GM18858 (cell line): ENCODE results near the gene LSAMP.
"Not testable (repeated sequence)": the region's sequence is repeated elsewhere in the genome, so short reads cannot be mapped to it uniquely, and the experiment has no call there.

Source experiments
- ATAC-seq: cut with Tn5 transposase; IDR thresholded peaks from one replicate; pipeline ENCODE4 v1.9.1; 2021; ENCODE audit not compliant: unreplicated experiment

Gene LSAMP

DNA sequence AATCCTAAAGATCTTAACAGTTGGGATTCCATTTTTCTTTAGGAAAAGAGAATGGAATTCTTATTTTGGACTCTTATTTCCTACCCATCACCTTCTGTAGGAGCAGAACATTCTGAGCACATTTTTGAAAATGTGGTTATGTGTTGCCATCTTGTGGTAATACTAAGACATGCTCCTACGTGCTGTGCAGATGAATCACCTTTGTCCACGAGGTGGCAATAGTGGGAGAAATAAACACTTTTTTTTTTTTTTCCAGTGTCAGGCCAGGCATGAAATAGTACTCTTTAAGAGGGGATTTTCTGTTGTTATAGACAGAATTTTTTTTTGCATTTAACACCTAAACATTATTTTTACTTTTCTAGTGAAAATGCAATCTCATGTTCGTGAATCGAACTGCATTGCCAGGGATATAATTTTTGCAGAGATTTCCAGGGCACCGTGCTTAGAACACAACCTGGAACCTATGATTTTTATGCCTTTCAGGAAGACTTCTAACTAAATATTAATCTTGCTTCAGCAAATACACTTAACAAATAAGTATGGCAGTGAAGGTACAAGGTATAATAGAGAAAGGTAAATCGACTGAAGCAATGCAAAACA lies 625.4 kb downstream of the LSAMP start:
- ATAC-seq = peak; percentile 94

DNA sequence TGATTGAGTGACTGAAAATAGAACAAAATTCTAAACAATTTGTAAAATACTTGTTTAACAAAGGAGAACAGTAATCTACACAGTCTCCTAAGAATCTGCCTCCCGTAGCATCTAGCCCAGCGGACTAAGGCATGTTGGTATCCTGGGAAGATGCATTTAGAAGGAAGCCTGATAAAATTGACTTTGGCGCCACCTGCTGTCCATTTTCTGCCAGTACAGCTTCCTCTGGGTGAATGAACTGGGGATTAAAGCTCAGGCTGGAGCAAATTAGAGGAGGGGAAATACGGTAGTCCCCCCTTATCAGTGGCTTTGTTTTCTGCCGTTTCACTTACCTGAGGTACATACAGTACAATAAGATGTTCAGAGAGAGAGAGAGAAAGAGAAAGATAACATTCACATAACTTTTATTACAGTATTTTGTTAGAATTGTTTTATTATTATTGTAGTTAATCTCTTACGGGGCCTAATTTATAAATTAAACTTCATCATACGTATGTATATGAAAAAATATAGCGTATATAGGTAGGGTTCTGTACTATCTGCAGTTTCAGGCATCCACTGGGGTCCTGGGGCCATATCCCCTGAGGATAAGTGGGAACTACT lies 630.4 kb downstream of the LSAMP start:
- no peak for ATAC-seq

DNA sequence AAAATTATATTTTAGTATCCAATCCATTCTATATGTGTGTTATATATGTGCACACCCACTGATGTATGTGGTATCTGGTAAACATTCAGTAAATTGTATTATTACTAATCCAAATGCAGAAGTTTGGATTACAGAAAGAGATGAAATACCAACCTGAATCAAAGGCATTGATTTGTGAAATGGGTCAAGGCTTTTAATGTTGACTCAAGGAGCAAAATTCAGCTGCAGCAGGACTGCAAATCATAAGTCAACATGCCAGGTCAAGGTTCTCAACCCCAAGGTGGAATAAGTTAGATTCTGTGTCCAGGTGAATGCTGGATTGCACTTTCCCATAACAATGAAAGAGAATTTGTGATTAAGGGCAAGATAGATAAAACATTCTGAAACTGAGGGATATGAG lies 631.3 kb downstream of the LSAMP start:
- ATAC-seq = no peak

DNA sequence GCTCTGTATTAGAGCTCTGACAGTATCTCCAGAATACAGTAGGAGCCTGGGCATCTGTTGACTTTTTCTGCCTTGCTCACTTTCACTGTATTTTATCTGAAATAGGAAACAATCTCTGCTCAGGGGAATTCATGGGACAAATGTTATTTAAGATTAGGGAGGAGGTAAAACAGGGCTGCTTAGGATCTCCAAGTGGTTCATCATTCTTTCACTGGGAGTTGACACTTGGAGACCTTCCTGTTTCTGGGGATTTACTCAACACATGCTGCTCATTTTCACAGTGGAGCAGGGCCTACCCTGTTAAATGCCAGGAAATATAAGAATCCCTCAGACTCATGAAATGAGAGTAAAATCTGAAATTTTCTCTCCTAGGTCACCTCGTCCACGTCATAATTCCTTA lies 636.5 kb downstream of the LSAMP start:
- ATAC-seq = no peak

DNA sequence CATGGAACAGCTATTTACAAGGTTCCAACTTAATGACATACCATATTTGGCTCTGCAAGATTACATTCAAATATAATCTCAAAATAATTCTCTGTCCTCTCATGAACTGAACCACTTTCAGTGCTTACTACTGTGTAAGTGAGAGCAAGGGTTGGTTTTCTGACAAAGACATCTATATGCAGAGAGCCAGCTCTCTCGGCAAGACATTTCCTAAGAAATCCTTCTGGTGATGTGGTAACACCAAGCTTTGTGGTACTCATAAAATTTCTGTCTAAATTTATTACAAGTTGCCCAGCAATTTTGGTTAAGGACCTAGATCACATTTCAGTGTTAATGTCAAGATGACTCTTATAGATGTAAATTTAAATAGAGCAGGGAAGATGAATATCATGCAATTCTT lies 637.0 kb downstream of the LSAMP start:
- no peak for ATAC-seq

DNA sequence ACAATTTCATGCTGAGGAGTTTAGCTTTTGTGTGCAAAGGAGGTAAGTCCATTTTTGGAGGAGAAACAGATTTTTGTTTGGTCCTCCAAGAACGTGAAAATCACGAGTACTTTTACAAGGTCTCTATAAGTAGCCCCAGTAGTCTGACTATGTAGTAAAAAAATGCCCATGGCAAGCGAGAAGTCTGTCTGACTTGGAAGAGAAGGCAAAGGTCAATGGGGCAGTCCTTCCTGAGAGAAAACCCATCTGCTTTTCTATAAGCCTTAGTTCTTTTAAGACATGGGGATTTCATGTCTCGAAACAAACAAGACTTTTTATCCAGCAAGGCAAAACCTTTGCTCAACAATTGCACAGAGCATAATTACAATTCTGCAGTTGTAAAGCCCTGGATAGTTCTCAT lies 638.8 kb downstream of the LSAMP start:
- no peak for ATAC-seq

DNA sequence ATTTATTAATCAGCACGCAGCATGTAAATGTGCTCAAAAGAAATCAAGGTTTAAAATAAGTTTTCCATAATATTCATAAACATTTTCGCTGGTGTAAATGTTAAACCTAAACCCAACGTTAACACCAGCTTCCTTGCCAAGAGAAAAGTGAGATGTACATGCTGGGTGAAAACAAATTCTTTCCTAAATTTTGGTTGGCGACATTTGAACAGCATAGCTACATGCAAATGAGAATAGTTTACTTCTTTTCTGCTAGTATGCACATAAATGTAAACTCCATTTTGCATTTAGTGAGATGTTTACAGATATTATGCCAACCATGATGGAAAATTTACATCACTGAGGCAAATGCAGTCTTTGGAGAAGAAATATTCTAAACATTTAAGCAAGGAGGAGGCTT lies 639.8 kb downstream of the LSAMP start:
- ATAC-seq = no peak

DNA sequence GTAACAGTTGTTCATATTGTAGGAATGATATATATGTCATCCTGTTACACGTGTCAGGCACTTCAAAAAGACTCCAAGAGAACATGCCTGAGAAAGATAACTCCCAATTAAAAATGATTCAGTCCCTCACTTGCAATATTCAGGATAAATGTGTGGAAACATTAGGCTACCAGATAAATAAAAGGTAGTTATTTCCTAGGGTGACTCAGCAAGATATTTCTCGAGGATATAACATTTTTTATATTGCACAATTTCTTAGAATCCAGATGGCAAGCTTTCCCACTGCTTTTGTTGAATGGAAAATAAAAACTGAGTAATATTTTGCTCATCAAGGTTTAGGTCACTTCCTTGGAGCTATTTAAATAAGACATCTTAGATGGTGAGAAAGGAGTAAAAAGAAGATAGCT lies 640.6 kb downstream of the LSAMP start:
- ATAC-seq = no peak

DNA sequence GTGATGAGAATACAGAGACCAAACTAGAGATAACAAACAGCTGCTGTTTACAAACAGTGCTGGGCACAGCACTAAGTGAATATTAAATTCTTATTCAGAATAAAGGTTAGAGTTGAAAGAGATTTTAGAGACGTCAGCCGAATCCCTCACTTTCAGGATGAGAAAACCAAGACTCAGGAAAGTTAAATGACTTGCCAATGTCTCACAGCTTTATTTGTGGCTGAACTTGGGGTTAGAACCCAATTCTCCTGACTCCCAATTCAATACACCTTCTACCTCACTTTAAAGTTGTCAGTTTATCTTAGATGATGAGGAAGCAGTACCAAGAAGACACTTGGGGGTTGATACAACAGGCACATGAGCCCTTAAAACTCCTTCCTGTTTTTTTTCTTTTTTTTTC lies 641.1 kb downstream of the LSAMP start:
- no peak for ATAC-seq

DNA sequence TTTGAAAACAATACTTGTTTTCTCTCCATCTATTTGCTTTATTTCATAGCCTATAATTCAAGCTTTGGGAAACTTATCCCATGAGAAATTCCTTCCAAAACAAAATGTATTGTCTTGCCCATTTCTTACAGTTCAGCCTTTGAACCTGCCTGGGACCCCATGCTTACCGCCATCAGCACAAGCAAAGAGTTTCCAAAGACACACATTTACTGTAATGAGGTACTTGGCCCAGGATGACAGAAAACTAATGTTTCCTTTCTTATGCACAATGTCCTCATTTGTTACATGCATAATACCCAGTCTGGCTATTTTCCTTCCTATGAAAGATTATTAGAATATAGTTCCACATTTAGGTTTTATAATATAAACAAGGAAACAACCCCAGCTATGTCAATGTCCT lies 641.6 kb downstream of the LSAMP start:
- ATAC-seq = no peak

DNA sequence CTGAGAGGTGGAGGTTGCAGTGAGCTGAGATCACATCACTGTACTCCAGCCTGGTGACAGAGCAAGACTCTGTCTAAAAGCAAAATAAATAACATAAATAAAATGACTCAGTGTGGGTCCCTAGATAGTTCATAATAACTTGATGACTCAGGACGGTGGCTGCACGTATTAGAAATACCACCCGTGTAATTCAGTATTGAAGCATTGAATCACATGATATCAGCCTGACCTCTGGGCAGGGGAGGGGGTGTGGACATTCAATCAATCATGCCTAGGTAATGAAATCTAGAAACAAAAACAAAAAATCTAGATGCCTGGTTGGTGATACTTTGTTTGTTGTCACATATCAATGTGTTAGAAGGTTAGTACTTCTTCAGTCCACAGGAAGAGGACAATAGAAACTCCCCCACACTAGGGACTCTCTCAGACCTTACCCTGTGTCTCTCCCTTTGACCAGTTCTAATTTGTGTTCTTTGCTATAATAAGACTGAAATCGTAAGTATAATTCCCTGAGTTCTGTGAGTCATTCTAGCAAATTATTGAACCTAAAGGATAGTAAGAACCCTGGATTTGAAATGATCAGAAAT lies 644.7 kb downstream of the LSAMP start:
- no peak for ATAC-seq

DNA sequence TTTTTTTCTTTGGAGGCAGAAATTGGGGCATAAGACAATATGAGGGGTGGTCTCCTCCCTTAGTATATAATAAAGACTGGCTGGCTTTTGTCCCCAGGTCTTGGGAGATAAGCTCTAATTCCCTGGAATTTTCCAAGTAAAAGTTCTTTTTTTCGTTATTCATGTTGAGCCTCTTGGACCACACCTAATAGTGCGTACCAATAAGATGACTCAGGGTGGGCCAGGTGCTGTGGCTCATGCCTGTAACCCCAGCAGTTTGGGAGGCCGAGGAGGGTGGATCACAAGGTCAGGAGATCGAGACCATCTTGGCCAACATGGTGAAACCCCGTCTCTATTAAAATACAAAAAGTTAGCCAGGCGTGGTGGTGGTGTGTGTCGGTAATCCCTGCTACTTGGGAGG lies 645.2 kb downstream of the LSAMP start:
- not testable (repeated sequence) for ATAC-seq

DNA sequence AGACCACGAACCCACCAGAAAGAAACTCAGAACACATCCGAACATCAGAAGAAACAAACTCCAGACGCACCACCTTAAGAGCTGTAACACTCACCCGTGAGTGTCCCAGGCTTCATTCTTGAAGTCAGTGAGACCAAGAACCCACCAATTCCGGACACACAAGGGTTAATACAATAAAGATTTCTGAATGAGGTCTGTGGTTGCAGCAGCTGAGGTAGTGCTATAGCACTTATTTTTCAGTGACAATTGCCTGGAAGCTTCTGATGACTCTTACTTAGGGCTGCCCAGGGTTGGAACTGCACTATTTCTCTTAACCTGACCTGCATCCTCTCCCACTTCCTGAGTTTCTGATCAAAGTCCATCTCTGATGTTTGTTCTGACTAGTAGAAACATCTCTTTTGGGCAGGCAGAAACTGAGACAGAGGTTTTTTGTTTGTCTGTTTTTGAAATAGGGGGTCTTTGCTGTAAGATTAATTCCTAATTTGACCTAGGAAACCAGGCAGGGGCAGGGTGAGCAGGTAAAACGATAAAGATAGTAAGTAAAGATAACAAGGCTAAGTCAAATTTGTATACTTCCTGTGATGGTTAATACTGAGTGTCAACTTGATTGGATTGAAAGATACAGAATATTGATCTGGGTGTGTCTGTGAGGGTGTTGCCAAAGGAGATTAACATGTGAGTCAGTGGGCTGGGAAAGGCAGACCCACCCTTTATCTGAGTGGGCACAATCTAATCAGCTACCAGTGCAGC lies 652.9 kb downstream of the LSAMP start:
- ATAC-seq = peak; percentile 55

DNA sequence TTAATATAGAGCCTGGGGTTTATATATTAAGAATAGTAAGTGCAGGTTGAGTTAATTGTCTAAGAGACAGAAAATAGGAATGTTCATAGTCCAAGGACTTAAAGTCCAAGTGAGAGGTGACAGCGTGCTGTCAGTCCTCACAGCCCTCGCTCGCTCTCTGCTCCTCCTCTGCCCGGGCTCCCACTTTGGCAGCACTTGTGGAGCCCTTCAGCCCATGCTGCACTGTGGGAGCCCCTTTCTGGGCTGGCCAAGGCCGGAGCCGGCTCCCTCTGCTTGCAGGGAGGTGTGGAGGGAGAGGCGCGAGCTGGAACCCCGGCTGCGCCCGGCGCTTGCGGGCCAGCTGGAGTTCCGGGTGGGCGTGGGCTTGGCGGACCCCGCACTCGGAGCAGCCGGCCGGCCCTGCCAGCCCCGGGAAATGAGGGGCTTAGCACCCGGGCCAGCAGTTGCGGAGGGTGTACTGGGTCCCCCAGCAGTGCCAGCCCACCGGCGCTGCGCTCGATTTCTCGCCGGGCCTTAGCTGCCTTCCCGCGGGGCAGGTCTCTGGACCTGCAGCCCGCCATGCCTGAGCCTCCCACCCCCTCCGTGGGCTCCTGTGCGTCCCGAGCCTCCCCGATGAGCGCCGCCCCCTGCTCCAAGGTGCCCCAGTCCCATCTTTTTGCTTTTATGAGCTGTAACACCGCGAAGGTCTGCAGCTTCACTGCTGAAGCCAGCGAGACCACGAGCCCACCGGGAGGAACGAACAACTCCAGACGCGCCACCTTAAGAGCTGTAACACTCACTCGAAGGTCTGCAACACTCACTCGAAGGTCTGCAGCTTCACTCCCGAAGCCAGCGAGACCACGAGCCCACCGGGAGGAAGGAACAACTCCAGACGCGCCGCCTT lies 653.8 kb downstream of the LSAMP start:
- ATAC-seq = not testable (repeated sequence)

DNA sequence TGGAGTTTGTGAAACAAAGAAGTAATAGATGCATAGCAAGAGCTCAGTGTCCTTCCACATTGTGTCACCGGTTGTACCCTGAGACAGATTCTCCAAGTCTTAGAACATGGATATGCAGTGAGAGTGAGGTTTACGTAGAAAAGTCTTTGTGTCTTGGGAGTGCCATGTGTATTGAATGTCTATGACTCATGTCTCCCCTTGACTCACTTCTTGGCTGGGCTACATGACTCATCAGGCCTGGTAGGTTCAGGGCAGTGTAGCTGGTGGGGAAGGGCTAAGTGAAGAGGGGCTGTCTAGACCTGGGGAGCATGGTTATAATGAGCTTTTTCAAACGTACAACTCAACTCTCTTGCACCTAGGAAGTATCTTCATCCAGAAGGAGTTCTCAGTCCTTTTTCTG lies 654.5 kb downstream of the LSAMP start:
- ATAC-seq = no peak

DNA sequence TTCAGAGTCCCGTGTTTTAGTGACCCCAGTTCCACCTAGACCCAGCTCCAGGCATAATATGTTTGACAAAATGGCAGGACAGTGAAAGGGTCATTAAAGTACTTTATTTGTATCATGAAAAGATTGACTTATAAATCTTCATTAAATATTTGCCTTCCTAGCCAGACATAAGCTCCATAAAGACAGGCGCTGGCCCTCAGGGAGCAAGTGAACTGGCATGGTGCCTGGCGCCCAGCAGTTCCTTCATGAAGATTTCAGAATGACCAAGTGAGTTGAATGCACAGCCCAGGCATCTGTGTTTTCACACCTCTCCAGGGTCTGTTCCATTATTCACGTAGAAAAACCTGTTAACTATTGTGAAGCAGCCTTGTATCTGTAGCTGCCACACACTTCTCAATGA lies 655.8 kb downstream of the LSAMP start:
- ATAC-seq = no peak

DNA sequence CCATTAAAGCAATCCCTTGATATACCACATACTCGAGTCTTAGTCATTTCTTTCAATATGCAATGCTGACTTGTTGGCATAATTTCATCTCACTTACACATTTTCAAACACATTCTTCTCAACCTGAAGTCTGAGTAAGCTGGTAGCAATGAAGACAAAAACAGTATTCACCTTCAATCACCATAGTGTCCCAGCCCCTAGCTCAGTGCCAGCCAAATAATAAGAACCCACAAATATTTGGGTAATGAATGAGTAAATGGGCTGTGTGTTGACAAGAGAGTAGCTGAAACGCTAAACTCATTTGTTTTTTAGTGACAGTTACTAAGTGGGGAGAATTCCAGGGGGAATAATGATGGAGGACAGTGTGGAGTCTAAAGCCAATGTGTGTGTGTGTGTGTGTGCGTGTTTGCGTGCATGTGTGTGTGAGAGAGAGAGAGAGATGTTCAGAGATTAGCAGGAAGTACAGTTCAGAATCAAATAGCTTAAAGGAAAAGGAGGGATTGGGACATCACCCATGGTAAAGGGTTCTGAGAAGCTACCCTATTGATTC lies 656.3 kb downstream of the LSAMP start:
- ATAC-seq = no peak

DNA sequence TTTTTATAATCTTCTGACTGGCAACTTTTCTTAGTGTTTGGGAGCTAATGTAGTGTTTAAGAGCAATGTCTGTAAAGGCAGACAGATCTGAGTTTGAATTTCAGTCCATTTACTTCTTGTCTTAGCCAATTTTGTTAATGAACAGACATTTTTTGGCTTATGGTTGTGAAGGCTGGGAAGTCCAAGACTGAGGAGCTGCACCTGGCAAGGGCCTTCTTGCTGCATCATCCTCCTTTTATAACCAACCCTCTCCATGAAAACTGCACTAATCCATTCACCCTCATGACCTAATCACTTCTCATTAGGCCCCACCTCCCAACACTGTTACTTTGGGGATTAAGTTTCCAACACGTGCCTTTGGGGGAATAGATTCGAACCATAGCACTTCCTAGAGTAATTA lies 657.5 kb downstream of the LSAMP start:
- ATAC-seq = no peak

DNA sequence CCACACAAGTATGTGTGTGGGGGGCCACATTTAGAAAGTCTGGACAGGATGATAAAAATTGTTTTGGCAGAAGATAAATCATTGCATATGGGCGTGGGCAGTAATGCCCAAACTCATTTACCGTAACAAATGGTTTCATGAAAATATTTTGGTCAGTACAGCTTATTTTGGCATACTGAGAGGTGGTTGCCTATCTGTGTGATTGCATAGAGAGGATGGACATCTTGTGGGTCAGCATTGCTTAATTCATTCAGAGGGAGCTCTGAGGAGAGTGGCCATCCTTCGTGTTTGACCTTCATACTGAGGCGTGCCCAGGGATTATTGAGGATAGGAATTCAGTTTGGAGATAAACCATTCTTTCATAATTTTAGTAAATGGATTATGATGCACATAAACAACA lies 659.5 kb downstream of the LSAMP start:
- ATAC-seq = no peak

DNA sequence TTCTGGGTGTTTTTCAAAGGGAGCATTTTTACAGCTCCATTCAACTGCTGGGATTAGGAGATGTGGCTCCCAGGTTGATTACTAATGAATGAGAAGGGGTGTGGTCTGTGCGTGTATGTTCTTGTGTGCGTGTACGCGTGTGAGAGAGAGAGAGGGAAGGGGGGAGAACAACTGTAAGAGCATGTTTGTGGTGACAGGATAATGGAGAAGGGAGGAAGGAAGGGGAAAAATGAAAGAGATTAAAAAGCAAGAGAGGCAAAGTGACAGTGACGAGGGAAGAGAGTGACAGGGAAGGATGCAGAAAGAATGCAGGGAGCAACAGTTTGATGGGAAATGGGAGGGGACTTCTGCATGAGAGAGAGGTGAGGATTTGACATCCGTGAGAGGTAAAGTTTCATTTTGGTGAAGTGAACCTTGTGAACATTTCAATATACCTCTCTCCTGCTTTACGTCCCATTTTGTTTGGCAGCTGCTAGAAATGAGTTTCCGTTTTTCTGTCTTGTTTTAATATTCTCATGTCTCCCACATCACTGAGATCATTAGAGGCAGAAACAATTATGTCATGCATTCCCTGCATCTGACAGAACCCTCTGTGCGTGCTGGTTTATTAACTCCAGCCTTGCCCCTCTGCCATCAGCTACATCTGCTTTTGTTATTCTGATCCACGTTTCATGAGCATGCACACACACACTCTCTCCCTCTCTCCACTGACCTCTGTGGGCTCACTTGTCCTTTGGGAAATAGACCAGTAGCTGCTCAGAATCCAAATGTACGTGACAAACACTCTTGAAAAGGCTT lies 660.3 kb downstream of the LSAMP start:
- no peak for ATAC-seq
